GOT3 (cell line): ENCODE measurements around the gene SORCS3.

Experiments used
- DNase-seq: peaks from one replicate; lab custom pipeline; 2025; ENCODE audit warnings: mixed read lengths; lab: John Stamatoyannopoulos, UW

The SORCS3 gene

DNA sequence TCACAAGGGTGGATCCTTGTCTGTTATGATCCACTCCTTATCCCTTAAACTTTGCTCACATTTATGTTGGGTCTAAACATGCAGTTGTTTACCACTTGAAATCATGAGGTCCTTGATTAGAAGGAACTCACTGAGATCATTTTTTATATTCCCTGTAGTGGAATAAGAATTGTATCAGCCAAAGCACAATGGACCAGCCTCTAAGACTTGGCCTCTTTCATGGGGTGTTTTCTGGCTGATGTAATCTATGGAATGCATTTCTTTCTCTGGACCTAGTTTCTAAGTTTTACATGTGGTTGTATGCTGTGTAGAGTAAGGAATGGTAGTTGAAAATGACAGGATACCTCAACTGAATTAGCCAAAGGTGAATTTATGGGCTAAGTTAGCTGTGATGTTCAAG lies 376.6 kb downstream of the SORCS3 start:
- no peak for DNase-seq

GRCh38 chr10:105023211-105024111 lies 382.4 kb downstream of the SORCS3 start:
- DNase-seq: no peak

- DNase-seq: no peak
These were observed 383.1 kb downstream of the SORCS3 start for GRCh38 chr10:105024184-105024583.

GRCh38 chr10:105025092-105025491 lies 384.0 kb downstream of the SORCS3 start:
- no peak for DNase-seq

- no peak for DNase-seq
These were observed 385.5 kb downstream of the SORCS3 start for GRCh38 chr10:105026566-105026965.

DNA sequence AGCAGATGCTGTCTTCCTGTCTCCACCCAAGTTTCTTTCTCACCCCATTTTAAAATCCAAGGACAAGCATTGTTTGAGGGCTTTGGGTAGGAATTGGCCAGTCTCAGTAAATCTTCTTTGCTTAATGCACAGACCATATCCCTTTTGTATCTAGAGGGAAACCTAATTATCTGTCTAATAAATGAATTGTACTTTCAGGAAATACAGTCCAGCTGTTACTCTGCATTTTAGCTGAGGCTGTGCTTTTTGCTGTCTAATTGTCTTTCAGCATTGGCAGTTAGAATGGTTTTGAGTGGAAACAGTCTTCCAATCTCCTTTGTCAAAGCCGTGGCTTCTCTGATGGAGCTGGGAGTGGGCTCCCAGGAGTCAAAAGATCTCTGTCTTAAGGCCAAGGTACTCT lies 388.2 kb downstream of the SORCS3 start:
- no peak for DNase-seq

GRCh38 chr10:105037022-105037421 lies 395.9 kb downstream of the SORCS3 start:
- DNase-seq: no peak

- DNase-seq: no peak
These were observed 400.9 kb downstream of the SORCS3 start for GRCh38 chr10:105041956-105042355.

- DNase-seq: no peak
These were observed 401.9 kb downstream of the SORCS3 start for GRCh38 chr10:105042906-105043552.

- DNase-seq: no peak
These were observed 403.8 kb downstream of the SORCS3 start for GRCh38 chr10:105044902-105045301.

DNA sequence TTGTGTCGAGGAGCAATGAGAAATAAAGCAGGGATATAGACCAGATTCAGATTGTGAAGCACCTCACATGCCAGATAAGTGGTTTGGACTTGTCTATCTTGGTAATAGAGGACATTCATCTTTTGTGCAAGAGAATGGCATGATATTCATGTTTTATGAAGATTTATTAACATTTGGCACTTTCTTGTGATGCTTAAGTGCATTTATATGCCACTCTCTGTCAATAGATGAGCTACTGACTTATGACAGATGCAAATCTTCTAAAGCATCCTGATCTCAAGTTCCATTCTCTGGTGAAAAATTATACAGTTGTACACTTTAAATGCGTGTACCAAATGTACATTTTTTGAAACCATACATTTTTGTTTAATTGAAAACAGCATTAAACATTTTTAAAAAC lies 415.3 kb downstream of the SORCS3 start:
- DNase-seq: no peak

- DNase-seq: no peak
These were observed 421.9 kb downstream of the SORCS3 start for GRCh38 chr10:105062951-105063350.

DNA sequence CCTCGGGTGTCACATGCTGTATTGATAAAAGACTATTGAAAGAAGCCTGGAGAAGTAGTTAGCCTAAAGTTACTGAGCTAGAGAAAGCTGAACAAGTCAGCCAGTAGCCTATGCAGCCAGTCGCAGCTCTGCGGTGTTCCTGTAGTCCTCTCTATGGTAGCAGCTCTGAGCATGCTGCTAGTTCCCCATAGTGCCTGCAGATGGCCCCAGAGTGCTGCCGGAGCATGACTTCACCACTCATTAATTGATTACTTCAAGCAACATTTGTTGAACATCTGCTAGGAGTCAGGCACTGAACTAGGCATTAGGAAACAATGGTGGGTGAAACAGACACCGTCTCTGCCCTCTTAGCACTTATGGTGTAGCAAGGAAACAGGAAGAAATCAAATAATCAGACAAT lies 422.7 kb downstream of the SORCS3 start:
- no peak for DNase-seq

- no peak for DNase-seq
These were observed 427.4 kb downstream of the SORCS3 start for GRCh38 chr10:105068497-105068896.

- no peak for DNase-seq
These were observed 429.2 kb downstream of the SORCS3 start for GRCh38 chr10:105070249-105070648.

- no peak for DNase-seq
These were observed 429.9 kb downstream of the SORCS3 start for GRCh38 chr10:105070952-105071351.

GRCh38 chr10:105071980-105072379 lies 430.9 kb downstream of the SORCS3 start:
- no peak for DNase-seq

- no peak for DNase-seq
These were observed 432.9 kb downstream of the SORCS3 start for GRCh38 chr10:105073999-105074398.

DNA sequence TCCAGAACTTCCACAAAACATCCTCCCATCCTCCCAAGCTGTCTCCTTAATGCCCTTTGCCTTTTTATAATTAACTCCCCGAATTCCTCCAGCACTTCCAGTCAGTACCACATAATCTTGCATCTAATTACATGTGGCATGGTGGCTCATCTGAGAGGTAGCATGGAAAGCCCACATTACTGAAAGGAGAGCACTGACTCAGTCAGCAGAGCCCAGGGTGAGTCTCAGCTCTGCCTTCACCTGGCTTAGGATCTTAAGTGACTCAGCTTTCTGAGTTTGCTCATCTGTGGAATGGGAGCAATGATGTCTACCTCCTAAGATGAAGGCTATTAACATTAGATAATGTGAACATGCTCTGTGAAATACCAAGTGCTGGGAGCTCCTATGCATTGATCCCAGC lies 433.9 kb downstream of the SORCS3 start:
- DNase-seq: no peak

DNA sequence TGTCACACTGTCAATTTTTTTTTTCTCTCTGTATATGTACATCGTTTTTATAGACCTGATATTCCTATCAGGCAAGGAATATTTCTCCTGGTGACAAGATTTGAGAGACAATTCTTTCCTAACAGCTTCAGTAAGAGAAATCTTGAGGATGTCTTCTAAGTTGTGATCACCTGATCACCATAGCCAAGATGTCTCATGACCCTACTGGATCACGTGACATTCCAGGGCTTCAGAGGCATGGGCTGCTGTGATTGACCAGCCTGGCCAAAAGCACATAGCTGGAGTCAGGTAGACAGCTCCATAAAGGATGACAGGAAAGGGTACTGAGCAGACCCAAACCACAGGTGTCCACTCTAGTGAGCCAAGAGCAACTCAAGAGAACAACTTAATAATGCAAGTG lies 444.9 kb downstream of the SORCS3 start:
- no peak for DNase-seq

DNA sequence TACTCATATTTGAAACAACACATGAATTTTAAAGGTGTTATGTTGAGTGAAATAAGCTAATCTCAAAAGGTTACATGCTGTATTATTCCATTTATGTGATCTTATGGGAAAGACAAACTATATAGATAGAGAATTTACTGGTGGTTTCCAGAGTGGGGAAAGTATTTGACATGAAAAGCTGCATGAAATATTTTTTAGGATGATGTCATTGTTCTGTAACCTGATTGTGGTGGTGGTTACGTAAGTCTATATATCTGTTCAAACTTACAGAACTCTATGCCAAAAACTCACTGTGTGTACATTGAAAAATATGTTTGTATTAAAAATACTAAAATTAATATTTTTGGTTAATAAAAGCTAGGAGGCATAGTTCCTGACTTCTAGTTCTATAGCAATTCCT lies 453.0 kb downstream of the SORCS3 start:
- DNase-seq: no peak

- no peak for DNase-seq
These were observed 455.2 kb downstream of the SORCS3 start for GRCh38 chr10:105096316-105096715.

DNA sequence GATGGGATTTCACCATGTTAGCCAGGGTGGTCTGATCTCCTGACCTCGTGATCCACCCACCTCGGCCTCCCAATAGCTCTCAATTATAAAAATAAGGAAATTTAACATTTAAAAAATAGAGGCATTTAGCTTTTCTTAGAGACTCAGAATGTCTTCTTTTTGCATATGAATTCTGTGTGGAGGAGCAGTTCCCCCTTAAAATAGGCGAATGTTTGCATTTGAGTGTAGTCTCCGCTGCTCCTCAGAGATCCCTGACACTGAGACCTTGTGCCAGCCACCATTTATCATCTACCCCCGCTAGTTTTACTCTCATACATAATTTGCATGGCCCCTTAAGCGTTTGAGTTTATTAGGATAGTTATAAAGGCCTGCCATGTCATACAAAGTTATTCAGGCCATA lies 461.9 kb downstream of the SORCS3 start:
- DNase-seq: no peak
